KG1 (cell line): ENCODE data around the gene BBOF1.

Experiments used
- DNase-seq: peaks from one replicate; lab custom pipeline; 2025; lab: John Stamatoyannopoulos, UW

Gene BBOF1

DNA sequence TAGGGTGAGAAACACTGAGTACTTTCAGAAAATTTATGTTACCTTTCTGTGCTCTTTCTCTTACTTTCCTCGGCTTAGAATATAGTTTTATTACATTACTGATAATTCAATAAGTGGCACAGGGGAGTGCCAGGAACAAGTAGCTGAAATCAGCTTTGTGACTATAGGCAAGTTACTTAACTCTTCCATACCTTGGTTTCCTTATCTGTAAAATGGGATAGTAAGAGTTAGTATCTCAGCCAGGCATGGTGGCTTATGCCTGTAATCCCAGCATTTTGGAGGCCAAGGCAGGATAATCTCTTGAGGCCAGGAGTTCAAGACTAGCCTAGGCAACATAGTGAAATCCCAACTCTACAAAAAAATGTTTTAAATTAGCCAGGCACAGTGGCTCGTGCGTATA is 15.4 kb downstream of the BBOF1 start:
- DNase-seq: no peak

DNA sequence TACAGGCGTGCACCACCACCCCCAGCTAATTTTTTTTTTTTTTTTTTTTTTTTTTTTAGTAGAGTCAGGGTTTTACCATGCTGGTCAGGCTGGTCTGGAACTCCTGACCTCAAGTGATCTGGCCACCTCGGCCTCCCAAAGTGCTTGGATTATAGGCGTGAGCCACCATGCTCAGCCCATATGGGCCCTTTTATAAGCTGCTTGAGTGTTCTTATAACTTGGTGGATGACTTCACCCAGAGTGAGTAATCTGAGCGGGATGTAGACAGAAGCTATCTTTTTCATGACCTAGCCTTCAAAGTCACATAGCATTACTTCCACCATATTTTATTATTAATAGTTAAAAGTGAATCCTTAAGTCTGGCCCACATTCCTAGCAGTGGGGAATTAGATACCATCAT is 16.4 kb downstream of the BBOF1 start:
- DNase-seq: no peak

DNA sequence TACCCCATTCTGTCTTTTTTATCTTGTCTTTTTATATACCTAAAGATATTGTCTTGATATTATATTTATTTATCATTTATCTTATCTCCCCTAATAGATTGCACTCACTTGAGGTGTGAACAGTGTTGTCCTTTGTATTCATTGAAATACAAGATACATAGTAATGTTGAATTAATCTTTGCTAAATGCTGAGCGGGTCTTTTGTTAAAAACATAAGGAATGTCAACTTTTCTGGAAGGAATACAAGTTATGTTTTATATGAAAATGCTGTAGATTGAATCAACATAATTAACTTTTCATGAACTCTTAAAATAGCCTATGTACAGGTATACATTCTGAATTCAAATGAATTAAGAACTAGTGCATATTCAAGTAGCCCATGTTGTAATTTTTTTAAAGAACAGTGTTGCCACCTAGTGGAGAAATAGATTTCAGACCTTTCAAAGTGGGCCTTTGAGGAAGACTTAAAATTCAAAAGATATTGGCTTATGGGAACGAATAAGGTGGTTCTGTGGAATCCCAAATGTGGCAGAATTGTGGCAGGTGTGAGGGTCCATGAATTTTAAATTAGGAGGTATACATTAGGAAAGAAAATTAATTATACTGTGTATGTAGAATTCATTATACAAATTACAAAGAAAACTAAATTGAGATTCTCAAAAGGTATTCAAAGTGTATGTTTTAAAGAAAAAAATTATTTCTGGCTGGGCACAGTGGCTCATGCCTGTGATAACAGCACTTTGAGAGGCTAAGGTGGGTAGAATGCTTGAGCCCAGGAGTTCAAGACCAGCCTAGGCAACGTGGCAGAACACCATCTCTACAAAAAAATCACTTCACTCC is 19.1 kb downstream of the BBOF1 start:
- peak; percentile 35 for DNase-seq

DNA sequence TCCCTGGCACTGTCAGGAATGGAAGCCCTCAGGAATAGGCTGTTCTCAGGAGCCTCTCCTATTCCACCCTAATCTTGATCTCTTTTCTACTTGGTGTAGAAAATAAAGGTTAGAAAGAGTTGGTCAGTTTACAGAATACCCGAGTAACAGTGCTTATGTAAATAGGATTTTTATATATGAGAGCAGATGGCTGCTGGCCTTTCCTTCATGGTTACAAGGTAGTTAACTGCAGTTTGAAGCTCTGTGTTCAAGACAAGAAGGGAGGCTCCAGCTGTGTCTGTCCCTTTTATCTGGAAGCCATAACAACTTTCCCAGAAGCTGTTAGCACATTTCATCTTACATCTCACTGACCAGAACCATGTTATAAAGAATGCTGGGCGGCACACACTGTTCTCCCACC is 23.1 kb downstream of the BBOF1 start:
- DNase-seq: no peak

DNA sequence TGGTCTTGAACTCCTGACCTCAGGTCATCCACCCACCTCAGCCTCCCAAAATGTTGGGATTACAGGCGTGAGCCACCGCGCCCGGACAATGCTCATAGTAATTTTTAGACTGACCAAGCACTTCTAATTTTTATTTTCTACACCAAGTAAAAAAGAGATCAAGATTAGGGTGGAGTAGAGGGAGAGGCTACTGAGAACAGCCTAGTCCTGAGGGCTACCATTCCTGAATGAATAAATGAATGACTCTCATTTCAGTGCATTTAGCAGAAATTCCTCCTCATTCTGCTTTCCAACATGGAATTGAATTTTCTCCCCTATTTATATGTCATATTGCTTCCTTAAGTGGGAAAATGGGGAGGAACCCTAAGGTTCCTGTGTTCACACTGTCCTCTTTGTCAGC is 26.4 kb downstream of the BBOF1 start:
- DNase-seq: no peak

DNA sequence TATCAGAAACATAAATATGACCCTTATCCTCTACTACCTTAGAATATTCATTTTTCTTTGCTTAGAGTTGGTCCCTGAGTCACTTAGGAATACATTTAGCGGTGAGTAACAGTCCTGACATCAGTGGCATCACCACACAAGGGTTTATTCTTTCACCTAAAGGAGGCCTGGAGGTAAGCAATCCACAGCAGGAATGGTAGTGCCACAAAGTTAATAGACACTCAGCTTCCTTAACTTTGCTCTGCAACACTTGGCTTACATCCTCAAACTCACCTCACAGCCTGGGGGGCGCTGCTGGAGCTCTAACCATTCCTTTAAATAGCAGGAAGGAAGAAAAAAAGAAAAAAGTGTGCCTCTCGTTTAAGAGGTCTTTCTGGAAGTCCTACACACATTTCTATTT is 29.1 kb downstream of the BBOF1 start:
- no peak for DNase-seq

DNA sequence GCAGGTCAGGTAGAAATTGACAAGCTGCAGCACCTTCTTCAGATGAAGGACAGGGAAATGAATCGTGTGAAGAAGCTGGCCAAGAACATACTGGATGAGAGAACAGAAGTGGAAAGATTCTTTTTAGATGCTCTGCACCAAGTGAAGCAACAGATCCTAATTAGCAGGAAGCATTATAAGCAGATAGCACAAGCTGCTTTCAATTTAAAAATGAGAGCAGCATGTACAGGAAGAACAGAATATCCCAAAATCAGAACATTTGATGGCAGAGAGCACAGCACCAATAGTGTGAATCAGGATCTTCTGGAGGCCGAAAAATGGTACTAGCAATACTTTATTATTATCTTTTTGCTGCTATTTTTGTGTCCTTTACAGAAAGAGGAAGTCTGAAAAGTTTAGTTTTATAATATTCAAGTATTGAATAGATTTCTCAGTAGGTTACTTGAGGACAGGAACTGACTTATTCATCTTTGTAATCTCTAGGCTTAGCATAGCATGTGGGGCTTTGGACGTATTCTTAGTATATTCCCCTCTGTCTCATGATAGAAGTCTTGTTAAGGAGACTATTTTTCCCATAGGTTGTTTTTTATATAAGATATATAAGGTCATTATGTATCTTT is 30.8 kb downstream of the BBOF1 start:
- DNase-seq: no peak

DNA sequence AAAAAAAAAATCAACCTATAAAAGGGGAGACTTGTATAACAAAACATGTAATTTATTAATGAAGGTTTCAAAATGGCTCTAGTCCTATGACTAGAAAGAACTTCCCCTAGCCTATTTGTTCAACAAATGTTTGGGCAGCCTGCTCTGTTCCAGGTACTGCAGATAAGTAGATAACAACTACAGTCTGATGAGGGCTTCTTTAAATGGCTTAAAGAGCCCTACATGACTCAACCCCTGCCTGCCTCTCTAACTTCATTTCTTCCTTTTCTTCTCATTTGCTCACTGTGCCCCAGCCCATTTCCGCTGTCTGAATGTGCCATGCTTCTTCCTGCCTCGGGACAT is 43.6 kb downstream of the BBOF1 start:
- DNase-seq: no peak

DNA sequence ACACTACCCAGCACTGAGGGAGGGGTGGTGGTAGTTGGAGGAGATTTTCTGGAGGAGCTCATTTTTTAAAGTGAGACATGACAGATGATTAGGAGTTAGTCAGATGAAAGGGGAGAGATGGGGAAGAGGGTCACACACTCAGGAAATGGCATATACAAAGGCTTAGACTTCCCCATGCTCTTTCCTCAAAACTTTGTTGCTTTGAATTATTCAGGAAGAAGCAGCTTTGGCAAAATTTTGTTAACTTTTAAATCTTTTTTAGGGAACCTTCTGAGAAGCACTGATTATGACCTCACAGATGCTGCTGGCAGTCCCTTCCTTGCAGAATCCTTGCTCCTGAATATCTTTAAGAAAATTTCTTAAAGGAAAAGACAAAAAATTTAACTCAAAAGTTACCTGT is 45.3 kb downstream of the BBOF1 start:
- no peak for DNase-seq

DNA sequence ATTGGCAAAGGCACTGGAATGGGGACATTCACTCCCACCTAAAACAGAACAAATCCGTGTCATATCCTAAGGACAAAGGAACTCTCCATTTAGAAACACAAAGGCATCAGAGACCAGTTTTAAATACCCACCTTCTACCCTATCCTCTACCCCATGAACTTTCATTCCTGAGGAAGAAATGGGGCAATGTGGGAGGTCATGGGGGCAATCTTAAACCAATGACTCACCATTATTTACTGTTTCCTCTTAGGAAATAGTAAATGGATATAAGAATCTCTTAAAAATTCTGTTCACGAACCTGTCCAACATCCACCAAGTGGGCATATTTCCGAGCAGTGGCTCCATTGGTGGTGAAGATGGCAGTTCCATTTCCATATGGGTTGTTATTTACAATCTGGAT is 45.7 kb downstream of the BBOF1 start:
- DNase-seq: no peak

DNA sequence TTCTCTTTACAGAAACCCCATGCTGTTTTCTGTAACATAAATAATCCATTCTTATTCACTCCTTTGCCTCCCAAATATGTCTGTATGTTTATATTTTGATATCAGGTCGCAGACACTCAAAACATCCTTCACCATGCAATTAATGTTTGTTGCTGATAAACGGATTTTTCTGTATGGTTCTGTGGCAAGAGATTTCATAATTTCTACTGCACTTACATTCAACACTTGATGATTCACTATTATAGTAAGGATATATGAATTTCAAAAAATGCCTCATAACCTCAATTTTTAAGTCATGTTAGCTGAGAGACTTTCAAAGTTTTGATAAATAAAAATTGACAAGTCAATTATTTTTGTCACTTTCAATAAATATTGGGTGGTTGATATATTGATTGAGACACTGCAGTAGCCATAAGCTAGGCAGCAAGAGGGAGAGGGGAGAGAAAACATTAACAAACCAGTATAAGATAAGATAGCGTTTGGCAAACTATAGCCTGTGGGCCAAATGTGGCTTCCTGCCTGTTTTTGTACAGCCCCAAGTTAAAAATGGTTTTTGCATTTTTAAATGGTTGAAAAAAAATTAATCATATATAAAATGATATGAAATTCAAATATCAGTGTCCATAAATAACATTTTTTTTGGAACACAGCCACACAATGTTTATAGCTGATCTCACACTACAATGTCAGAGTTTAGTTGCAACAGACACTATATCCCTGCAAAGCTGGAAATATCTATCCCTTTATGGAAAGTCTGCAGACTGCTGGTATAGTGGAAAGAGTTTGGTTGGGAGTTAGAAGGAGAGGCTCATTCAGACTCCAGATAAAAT is 46.8 kb downstream of the BBOF1 start:
- no peak for DNase-seq

DNA sequence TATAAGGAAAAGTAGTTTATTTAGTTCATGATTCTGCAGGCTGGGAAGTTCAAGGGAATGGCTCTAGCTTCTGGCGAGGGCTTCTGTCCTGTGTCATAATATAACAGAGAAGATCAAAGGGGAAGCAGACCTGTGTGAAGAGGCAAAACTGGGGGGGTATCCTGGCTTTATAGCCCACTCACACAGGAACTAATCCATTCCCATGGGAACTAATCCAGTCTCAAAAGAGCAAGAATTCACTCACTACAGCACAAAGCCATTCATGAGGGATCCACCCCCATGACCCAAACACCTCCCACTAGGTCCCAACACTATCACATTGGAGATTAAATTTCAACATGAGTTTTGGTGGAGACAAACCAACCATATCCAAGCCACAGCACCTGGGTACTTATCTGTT is 58.3 kb downstream of the BBOF1 start:
- DNase-seq: no peak

DNA sequence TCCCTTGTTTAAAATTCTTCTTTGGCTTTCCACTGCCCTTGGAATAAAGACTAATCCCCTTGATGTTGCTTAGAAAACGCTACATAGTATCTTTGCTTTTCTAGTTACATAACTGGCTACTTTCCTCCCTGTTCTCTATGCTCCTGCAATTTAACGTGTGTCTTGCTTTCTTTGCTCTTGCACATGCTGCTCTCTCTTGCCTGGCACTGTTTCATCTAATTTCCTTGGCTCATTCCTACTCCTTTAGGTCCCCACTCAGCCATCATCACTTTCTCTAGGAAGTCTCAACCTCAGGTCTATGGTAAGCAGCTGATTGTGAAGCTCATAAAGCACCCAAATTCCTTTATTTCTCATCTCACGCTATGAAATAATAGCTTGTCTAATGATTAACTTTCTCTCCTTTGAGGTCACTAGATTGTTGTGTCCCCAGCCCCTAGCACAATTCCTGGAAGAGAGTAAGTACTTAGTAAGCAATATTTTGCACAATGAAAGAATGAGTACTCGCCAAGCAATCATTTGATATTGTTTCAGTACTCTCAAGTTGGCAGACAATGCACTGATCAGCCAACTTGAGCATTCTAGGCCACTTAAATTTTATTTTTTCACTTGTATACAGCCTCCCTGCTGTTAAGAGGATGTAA is 61.8 kb downstream of the BBOF1 start:
- no peak for DNase-seq

DNA sequence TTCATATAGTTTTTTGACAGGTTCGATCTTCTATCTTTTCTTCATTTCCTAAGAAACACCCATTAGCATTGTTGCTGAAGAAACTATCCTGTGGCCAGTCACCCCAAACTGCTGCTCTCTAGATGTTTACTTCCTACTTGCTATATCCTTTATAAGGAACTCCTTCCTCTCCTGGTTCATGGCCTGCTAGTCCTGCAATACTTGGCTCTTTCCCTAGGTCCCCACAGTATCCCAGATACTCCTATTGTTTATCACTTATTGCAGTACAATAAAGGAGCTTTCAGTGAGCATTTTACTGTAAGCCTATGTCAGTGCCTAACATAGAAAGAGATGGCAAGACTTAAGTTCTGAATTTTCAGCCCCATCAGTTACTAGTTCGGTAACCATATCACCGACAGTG is 62.3 kb downstream of the BBOF1 start:
- DNase-seq: no peak

DNA sequence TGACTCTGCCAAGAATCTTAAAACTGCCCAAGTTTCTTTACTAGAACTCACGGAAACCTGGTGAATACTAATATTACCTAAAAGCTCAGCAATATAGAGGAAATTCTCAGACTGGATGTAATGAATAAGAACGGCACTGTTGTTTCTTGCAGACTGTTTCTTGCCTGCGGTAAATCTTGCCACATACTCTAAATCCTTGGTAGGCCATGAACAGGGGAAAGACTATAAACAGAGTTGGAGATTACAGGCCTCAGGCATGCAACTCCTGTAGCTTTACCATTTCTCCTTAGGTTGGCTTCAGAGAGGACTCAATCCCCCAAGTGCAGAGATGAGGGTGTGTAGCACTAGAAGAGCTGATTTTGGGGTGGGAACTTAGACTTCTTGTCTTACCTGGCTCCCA is 64.0 kb downstream of the BBOF1 start:
- DNase-seq: no peak

DNA sequence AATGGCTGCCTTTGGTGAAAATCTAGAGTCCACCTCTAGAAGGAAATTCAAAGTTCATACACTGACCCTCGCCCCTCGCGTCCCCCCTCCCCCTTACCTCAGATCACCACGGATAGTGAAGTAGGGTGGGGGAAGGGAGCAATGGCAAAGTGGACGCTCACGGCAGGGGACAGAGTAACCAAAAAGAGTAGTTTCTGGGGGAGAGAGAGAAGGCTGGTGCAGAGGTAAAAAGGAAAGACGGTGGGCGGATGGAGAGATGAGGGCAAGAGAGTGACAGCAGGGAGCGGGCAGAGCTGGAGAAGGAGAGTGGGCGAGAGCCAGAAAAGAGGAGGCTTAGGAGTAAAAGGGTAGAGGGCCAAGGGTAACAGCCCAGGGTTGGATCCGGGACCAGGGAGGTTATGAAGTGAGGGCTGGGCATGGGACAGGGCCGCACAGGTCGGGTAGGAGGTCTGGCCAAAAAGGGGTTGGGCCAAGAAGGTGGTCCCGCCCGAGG is 64.7 kb downstream of the BBOF1 start:
- DNase-seq: no peak

DNA sequence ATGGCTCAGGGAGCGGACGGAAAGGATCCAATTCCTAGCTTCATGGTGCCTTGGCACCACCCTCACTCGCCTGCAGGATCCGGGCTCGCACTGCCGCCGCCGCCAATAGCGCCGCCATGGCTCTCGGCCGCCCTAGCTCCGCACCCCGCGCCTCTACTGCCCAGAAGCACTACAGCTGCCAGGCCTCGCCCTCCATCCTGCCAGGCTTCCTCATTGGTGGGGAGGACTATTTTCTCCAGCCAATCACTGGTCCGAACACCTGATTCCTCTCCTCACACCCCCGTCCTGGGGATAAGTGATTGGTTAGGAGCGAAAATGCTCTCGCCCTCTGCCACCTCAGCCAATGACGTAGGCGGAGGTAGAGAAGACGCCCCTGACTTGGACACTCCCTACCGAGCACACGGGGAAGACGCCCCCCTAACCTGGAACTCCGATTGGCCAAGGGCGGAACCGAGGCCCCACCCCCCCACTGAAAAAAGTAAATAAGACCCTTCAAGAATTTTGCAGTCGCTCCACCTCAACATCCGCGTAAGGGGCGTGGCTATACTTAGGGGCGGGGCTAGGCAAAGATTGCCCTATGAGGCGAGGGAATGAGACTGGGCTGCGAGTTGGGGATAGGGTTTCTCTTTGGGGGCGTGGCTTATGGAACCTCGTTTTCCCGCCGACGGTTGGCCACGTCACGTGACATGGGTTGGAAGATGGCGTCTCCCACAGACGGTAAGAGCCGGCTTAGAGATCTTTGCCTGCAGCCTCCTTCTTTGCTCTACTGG is 65.3 kb downstream of the BBOF1 start, which contains the start of the genes ALDH6A1 and LIN52:
Gene ALDH6A1, minus strand, starts transcription at position 177 of the 770 bp plus-strand sequence. Its CDS starts 59 bp downstream, at position 118.
Gene LIN52, plus strand, starts transcription at position 680 of the 770 bp plus-strand sequence. Its CDS starts 19 bp downstream, at position 699.
- peak; percentile 99 for DNase-seq

DNA sequence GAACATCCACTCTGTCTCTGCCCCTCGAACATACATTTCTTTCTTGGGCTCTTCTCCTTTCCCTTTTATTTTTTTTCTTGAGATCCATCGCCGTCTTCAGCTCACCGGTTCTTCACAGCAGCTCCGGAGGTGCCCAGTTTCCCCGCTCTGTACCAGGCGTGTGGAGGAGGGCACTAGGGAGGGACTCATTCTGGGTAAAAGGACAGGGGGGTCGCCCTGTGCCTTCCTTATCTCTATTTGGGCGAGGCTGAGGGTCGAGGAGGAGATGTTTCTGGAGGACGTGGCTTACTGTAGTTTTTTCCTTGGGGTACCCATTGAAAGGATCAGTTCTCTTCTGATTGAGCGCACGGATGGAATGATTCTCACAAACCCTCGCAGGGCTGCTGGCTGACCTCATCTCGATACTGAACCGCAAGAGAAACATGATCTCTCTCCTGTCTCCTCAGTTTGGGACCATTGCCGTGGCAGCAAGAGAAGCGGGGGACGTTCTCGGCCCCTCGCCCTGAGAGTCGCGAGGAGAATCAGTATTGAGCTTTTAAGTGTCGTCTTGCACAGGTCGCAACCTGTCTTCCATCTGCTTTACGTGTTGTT is 66.0 kb downstream of the BBOF1 start:
- no peak for DNase-seq

DNA sequence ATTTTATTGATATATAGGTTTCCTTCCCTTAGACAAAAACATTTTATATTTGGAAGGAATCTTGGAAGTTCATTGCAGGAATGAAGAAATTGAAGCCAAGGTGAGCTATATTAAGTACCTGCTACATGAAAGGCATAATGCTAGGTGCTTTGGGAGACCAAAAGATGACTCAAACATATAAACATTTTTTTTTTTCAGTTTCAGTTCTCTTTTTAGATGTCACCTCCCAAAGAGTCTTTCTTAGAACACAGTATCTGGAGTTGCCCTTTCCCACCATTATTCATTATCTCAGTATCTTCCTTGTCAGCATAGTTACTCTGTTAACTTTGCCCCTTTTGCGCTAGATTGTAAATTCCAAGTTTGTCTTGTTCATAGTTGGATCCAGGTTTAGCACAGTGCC is 66.7 kb downstream of the BBOF1 start:
- no peak for DNase-seq

DNA sequence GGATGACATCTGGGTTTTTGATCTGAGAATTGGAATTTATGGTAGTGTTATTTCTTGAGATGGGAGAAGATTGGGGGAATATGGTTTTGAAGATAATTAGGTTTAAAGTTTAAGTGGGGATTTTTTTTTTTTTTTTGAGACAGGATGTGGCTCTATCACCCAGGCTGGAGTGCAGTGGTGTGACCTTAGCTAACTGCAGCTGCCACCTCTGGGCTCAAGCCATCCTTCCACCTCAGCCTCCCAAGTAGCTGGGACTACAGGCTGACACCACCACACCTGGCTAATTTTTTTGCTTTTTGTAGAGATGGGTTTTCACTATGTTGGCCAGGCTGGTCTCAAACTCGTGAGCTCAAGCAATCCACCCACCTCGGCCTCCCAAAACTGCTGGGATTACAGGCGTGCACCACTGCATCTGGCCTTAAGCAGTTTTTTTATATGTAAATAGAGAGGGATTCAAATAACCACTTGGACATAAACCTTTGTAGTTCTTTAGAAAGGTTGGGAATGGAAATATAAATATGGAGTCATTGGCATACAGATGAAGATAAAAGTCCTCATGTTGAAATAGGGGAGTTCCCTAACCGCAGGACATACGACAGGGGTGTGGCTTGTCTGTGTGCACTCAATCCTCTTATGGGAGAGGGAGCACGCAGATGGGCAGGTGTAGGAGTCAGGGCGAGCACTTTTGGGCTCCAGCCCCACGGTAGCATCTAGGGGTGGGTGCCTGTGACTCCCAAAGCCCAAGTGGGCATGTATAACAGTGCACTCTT is 70.3 kb downstream of the BBOF1 start:
- no peak for DNase-seq
